GM18868 (cell line): ENCODE results near the gene MITF.

ENCODE experiments used
- ATAC-seq: cut with Tn5 transposase; IDR thresholded peaks from one replicate; pipeline ENCODE4 v1.9.1; 2021; ENCODE audit warnings: mild to moderate bottlenecking, moderate library complexity; ENCODE audit not compliant: unreplicated experiment

The MITF gene

DNA sequence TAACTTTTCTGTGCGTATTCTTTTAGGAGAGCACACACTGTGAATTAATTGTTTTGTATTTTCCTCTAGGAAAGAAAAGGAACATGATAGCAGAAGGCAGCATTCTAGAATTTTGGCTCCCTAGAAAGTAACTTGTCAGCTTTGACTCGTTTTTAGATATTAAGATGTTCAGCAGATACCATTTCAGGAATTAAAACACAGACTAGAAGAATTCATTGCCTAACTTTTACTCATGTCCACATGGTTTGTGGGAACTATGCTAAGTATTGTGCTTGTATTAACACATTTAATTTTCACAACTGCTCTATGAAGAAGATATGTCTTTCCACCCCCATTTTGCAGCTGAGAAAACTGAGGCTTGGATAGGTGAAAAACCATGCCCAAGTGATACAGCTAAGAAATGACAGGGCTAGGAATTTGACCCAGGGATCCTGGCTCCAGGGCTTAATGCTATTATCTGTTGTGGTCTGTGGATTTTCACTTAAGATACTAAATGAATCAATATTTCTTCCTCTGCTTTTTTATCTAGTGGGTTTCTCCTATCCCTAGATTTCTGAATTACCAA, 128.8 kb downstream of the MITF start:
- ATAC-seq: no peak

DNA sequence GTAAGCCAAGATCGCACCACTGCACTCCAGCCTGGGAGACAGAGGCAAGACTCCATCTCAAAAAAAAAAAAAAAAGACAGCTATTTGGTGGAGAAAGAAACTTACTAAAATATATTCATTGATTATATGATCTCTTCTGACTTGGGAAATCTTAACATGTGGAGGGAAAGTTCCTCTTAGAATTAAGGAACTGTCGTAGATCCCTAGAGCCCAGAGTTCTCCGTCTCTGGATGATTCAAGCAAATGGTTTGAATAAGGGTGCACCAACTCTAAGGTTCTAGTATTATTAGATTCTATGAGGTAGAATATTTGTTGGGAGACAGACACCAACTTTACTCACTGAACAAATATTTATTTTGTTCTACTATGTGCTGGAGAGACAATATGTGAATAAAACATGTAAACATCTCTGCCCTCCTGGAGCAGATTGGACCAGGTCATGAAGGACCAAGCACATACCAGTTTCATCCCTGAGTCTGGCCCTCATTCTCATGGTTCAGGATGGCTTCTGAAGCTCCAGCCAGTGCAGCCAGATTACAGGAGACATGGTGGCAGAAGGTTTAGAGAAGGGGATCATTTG, 129.7 kb downstream of the MITF start:
- ATAC-seq: no peak

DNA sequence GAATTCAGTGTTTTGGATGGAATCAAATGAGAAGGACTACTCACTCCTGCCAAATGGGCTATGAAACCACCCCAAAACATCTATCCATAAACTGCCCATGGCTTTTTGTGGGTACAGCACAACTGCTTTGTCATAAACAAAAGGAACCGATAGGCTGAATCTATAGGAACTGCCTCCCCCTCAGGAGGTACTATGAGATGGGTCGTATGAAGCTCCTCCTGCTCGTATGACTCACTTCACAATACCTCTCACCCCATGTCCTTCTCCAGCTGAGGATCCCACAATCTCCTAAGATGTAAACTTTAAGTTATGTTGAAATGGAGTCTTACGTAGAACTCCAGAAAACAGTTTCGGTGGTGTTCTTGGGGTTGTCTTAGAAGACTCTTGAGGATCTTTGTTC, 130.4 kb downstream of the MITF start:
- ATAC-seq: no peak

DNA sequence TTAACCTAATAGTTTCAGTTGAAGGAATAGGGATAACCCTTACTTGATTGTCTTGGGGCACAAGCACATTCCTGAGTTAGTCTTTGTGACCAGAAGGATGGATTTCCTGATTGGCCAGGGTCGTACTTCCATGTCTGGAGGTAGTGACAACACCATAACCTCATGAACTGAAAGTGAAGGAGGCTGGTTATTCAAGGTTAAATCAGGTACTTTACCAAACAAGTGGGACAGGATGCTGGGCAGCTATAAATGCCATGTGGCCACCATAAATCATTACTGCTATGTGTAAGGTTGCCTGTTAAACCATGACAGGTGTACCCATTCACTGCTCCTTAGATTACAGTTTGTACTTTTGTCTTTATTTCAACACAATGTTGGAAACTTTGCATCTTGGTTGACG, 132.0 kb downstream of the MITF start:
- ATAC-seq: no peak

DNA sequence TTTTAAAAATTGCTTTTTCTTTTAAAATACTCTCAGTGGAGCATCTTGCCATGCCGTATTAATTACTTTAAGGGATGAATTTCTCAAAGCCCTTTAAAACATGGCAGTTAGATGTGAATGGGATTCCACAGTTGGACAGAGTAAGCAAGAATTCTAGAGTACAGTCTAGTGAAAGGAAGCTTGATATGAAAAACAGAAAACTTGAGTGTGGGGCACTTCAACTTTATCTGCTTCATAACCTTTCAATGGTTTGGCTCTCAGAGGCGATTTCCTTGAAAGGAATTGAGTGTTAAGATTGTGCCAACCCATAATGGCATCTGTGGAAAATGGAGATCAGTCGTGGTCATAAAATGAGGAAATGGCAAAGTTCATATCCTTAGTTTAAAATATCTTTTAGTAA, 132.6 kb downstream of the MITF start:
- ATAC-seq: no peak

DNA sequence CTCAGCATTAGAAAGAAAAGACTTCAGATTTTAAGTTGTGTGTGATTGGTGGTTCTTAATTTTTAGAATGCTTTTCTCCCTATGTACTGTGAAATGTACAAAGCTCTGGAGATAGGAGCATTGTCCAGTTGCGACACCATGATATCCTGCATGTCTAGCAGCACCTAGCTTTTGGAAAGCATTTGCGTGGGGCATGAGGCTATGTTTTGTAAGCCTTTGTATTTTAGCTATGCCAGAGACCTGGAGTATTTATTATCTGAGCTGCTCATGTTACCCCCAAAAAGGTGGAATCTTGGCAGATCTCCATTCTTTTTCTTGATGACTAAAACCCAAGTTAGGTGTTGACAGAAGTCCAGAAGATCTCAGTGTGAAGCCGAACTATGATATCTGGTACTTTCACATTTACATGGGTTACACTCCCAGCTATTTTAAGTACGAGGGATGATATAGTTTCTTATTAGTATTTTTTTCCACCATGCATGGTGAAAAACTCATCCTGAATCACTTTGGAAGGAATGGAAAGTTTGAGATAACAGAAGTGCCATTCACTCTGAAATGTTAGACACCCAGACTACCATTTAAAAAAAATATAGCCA, 133.6 kb downstream of the MITF start:
- ATAC-seq: no peak

DNA sequence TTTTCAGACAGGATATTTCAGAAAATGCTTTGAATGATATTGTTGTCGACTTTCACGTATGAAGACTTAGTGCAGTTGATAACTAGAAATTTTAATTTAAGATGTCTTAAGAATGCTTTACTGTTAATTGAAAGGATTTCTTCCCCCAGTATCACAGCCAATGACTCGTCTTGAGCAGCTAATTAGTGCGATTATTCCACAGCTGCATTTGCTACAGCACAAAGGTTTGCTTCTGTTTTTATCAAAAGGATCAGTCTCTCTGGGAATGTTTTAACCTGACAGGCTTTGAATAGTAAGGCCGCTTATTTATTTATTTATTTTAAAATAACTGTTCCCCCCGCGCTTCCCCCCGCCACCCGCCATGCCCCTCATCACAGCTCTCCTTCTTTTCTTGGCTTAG, 136.8 kb downstream of the MITF start:
- ATAC-seq: no peak

DNA sequence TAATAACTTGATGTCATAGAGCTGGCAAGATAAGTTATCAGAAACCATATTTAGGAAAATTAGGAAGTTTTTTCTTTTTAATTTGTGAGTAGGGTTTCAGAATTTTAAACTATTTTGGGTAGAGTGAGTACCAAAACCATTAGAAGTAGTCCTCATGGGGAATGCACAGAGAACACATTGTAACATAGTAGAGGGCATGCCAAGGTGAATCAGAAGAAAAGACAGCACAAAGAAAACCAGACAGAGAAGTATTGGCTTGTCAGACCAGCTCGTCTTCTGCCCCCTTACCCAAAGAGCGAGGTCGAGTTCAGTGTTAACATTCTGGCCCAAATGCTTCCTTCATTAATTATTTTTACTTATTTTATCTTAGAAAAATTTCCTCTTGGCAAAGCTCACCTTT, 139.0 kb downstream of the MITF start:
- ATAC-seq: no peak

DNA sequence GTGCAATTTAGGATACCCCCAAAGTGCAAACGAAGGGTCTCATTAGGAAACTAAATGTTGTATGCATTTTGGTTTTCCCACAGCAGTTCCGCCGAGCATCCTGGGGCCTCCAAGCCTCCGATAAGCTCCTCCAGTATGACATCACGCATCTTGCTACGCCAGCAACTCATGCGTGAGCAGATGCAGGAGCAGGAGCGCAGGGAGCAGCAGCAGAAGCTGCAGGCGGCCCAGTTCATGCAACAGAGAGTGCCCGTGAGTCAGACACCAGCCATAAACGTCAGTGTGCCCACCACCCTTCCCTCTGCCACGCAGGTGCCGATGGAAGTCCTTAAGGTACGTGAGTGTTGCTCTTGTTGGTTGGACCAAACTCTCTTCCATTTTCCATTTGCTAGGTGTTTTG, 139.8 kb downstream of the MITF start:
- ATAC-seq: no peak

DNA sequence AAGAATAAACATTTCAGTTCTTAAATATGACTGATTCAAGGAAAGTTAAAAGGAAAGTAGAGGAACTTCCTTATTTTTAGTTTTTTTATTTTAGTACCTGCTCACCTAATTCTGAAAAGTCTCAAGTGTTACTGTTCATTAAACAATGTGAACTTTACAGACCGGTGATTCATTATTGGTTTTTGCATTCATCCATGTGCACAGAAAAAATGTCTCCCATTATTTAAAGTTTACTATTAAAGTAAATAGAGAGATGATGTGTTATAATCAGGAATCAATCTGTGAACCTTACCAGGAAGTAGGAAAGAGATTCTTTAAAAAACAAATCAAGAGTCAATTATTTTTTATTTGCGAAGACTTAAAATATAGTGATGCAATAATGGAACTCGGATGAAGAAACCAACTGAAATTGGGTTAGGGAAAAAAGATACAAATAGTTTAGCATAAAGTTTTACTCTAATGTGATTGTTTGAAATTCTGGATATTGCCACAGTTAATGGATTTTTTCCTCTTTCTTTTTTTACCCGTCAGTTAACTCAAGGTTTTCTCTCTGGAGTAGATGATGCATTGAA, 140.9 kb downstream of the MITF start:
- ATAC-seq: no peak

DNA sequence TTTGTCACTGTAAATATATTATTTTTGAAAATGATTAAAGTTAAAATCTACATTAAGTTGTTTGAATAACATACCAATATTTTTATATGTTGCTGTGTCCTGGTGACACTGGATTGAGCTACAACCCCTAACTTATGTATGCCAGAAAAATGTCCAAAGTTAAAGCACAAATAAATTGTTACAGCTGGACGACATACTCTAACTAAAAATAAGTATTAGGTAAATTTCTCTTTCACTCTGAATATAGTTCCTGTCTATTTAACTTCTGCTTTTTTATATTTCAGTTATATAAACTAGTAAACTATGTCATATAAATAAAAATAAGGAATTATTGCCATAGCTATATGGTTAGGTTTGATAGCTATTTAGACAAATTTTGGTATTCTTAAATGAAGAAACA, 141.8 kb downstream of the MITF start:
- no peak for ATAC-seq

DNA sequence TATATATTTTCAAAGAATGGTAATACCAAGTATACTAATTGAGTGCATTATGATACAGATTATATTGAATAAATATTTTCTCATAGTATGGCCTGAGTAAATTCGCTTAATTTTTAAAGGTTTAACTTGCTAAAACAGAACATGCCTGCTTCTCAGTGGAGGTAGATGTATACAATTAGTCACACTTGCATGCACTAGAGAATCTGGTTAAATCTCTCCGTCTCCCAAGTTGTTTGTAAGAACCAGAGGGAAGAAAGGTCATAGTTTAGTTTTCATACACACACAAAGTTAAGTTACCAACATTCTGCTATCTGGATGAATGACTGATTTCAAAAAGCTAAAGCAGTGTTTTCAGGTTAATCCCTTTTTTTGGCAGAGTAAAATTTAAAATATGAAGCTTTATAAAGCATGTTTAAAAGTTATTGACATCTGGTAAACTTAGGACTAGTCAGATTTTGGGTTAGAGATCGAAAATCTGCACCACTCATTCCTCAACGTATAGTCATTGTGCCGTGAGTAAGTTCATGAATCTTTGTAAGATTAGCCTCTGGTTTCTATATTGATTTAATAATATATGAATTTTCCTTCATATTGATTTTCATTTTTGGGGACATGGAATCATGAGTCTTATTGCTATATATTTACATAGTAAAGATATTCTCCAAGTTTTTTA, 142.6 kb downstream of the MITF start:
- ATAC-seq: no peak

DNA sequence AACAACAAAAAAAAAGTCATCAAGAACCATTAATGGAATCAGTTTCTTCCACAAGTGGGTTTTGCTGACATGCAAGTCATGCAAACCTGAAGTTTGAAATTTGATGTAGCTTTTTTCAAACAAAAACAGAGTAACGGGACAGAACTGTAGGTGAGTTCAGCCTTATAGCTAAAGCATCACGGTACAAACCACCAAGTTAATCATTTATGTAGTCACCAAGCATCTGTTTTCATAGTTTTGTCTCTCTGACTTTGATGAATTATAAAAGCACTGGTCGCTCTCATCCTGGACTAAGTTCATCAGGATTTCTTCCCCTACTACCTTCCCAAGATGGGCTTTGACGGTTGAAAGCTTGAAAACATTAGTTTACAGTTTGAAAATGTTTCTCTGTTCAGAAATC, 143.3 kb downstream of the MITF start:
- ATAC-seq: no peak

DNA sequence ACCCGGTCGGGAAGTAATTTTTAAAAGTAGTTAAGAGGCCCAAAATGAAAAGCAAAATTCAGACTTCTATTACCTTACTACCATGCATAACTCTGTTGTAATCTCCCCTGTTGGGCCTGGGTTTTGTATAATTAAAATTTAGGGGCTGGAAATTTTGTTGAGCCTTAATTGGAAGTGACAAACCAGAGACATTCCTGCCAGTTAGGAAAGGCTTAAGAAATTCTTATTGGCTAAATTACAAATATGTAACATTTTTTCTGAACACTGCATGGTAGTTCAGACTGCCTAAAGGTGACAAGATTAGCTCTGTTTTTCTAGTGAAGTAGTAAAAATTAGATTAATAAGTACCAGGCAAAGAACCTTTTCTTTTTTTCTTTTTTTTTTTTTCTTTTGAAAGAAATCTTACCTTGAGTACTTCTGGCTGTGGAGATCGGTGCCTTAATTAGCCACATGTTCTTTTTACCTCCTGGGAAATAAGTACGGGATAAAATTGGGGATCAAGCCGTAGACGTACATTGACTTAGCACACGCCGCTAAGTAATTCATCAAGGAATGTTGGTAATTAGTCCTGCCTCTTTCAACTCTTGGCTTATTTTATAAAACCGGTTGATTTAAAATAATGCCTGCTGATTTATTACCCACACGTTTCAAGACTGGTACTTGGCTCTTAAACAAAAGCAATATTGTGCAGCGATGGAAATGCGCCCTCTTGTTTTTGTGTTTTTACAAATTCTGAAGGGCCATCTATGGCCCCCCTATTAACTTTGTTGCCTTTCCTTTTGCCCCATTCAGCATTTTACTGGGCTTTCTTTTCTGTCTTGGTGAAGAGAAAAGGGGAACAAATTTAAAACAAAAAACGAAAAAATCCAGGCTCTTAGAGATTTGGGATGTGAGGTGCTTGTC, 149.0 kb downstream of the MITF start:
- no peak for ATAC-seq

DNA sequence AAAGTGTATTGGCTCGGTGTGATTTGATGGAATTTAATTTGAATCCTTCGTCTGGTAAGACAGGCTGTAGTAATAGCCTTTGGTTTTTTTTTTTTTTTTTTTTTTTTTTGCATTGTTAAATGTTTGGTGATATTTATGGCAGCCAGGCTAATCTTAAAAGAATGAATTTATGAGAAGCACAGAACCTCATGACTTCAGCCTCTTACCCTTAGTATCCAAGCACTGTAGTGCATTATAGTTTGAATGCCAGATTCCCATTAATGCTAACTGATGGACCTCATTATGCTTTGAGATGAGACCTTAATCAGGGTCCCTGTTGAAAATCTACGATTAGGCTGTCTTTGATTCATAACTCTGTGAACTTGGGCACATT, 149.7 kb downstream of the MITF start:
- ATAC-seq: no peak

DNA sequence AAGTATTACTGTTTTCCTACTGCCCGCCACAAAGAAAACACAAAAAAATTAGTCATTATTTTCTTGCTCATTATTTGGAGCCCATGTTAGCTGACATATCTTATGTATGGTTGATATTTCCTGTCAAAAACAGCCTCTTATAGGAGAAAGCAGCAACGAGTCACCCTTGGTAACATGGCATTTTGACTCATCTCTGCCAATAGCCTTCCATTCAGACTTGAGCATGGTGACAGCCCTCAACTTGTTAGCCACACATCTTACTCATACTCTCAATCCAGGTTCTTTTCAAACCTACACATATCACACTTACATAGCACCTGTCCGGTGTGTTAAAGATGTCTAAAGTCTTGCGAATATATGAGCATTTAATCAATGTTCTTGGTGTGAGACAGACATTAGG, 150.8 kb downstream of the MITF start:
- ATAC-seq: no peak

DNA sequence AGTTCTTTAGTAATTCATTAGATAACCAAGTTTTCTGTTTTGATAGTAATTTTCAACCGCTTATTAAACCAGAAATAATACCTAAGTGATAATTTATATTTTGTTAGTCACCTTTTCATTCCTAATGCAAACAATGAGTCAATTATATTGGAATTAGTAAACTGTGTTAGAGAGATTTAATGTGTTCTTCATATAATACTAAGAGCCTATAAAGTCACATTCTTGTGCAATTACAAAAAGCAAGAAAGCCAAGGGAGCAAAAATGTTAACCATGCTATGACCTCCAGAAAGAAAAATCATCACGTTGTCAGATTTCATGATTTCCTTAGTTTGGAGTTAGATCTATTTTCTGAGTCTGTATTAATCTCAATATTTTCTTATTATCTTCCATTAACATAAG, 151.4 kb downstream of the MITF start:
- no peak for ATAC-seq

DNA sequence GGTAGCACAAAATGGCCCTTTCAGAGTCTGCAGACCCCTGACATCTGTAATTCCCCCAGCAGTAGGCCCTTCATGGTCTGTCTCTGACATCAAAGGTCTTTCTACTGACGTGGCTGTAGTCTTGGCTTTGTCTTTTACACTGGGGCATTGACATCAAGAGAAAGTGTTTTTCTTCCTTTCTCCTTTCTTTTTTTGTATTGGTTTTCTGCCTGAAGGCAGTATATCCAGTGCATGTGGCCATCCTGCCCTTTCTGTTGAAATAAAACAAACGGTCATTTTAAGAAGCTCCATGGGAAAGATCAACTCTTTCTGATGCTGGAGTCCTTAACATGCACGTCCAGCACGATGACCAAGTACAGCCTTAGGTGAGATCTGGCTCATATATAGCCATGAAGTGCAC, 153.4 kb downstream of the MITF start:
- no peak for ATAC-seq

DNA sequence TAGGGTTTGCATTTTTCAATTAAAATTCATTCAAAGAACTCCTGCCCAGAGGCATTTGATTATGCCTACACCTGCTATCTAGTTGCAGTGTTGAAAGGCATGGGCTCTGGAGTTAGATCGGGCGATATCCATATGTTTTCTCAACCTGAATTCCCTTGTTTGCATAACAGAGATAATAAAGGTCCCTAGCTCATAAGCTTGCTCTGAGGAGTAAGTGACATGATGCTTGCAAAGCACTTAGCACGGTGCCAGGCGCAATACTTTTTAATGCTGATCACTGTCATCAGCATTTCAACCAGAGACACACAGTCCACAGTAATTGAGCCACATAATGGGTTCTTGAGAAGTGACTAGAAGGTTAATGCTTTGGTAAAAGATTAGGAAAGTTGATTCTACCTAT, 154.0 kb downstream of the MITF start:
- no peak for ATAC-seq

DNA sequence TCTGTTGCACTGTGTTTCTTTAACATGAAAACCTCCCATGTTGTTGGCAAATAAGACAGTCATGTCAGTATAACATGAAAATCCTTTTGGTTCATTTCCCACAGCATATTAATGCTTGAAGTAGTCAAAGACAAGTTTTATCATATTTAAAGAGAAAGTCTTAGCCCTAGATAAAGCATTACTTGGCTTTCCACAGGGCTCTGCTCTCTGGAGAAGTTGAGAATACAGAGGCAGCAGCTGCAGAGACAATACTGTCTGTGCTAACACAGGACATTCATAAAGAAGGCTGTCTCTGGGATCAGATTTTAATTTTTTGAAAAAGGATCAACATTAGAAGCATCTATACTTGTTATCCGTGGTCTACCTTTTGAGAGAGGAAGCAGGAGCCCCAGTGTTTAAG, 156.8 kb downstream of the MITF start:
- ATAC-seq: no peak

DNA sequence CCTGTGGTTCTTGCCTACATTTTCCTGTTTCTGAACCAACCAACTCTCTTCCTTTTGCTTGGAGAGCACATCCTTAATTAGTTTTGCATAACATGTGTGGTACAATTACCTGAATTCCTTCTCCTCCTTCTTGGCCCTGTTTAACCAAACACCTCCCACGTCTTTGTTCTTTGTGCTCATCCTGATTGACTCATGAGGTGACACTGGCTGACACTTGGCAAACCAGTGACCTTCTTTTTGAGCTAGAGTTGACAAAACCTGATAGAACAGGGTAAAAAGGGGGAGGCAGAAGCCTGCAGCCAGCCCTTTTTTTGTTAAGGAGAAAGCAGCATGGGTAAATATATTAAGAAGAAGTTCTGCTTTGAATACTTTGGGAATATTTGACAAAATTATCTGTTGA, 161.1 kb downstream of the MITF start:
- no peak for ATAC-seq
